Glomerular visceral epithelial cell (primary cell): ENCODE measurements around the gene PLEKHA3.
A peak's percentile ranks its signal among the peaks of the same experiment; 100 is the strongest.

Experiments
- DNase-seq: peaks from one replicate; pipeline ENCODE4 v3.0.0-alpha.2; 2016; ENCODE audit errors: extremely low spot score

The PLEKHA3 gene

GRCh38 chr2:178478439-178479274 lies 1.6 kb upstream of the PLEKHA3 start, which contains the start of gene FKBP7:
Gene FKBP7 (minus strand): TSS chr2:178478600. CDS start chr2:178478499, 101 bp downstream.
- DNase-seq = peak; percentile 83

GRCh38 chr2:178479275-178479616 lies 1.0 kb upstream of the PLEKHA3 start:
- no peak for DNase-seq

- no peak for DNase-seq
Measured at GRCh38 chr2:178479758-178480226, 465 bp upstream of the PLEKHA3 start.

- DNase-seq = no peak
Measured at GRCh38 chr2:178482437-178482836, 2.2 kb downstream of the PLEKHA3 start.

GRCh38 chr2:178484245-178485041 lies 4.2 kb downstream of the PLEKHA3 start:
- peak; percentile 36 for DNase-seq

GRCh38 chr2:178485356-178485755 lies 5.1 kb downstream of the PLEKHA3 start:
- DNase-seq = no peak

GRCh38 chr2:178491612-178492011 lies 11.4 kb downstream of the PLEKHA3 start:
- no peak for DNase-seq

GRCh38 chr2:178496049-178496448 lies 15.8 kb downstream of the PLEKHA3 start:
- DNase-seq = no peak

- no peak for DNase-seq
Measured at GRCh38 chr2:178498137-178498536, 17.9 kb downstream of the PLEKHA3 start.

- DNase-seq = no peak
Measured at GRCh38 chr2:178499640-178500039, 19.4 kb downstream of the PLEKHA3 start.

- DNase-seq = no peak
Measured at GRCh38 chr2:178502751-178503150, 22.5 kb downstream of the PLEKHA3 start.

- no peak for DNase-seq
Measured at GRCh38 chr2:178506101-178506500, 25.8 kb downstream of the PLEKHA3 start.

GRCh38 chr2:178506524-178506923 lies 26.3 kb downstream of the PLEKHA3 start:
- no peak for DNase-seq

- no peak for DNase-seq
Measured at GRCh38 chr2:178506949-178507348, 26.7 kb downstream of the PLEKHA3 start.

- no peak for DNase-seq
Measured at GRCh38 chr2:178508646-178509045, 28.4 kb downstream of the PLEKHA3 start.

- DNase-seq = no peak
Measured at GRCh38 chr2:178510384-178510783, 30.1 kb downstream of the PLEKHA3 start.

- peak; percentile 63 for DNase-seq
Measured at GRCh38 chr2:178512484-178512883, 32.2 kb downstream of the PLEKHA3 start.

- peak; percentile 40 for DNase-seq
Measured at GRCh38 chr2:178513876-178514275, 33.6 kb downstream of the PLEKHA3 start.

- DNase-seq = peak; percentile 76
Measured at GRCh38 chr2:178514664-178515063, 34.4 kb downstream of the PLEKHA3 start.

GRCh38 chr2:178517496-178517895 lies 37.2 kb downstream of the PLEKHA3 start:
- DNase-seq = no peak

GRCh38 chr2:178521304-178522150 lies 41.3 kb downstream of the PLEKHA3 start:
- DNase-seq = no peak
